Transverse colon (tissue), 4 donors: ENCODE results near the gene GLYR1. TPM values are rescaled to one million over a fixed set of nuclear protein-coding genes. Genes with fewer than 3 reads are reported as not detected.

Experiments used
- DNase-seq: peaks from one replicate; pipeline ENCODE4 v3.0.0-alpha.2; 2019
- H3K27ac ChIP-seq, 4 donors: fragments of 200-600 bp; sonication (generic); 2 replicates each; pipeline ENCODE4 v1.5.1; 2016 to 2018; ENCODE audit warnings: inconsistent platforms in 4 of 4
- H3K27me3 ChIP-seq: fragments of 200-600 bp; sonication (generic); 2 replicates; pipeline ENCODE4 v1.5.1; 2017; ENCODE audit warnings: inconsistent platforms
- H3K36me3 ChIP-seq, 4 donors: fragments of 200-600 bp; sonication (generic); 2 replicates each; pipeline ENCODE4 v1.5.1; 2017 to 2019; ENCODE audit warnings: inconsistent platforms in 4 of 4
- H3K4me1 ChIP-seq, 4 donors: fragments of 200-600 bp; sonication (generic); 2 replicates each; pipeline ENCODE4 v1.5.1; 2017 to 2020; ENCODE audit warnings: inconsistent platforms in 4 of 4
- H3K4me3 ChIP-seq, 4 donors: fragments of 200-600 bp; sonication (generic); 1 replicate in 1 of 4; 2 replicates in 3 of 4; pipeline versions ENCODE4 v1.5.1 to v1.6.1; 2017 to 2019; ENCODE audit warnings: inconsistent platforms in 4 of 4
- H3K9me3 ChIP-seq, 2 donors: fragments of 200-600 bp; sonication (generic); 2 replicates each; pipeline ENCODE4 v1.5.1; 2017 to 2019; ENCODE audit warnings: inconsistent platforms in 2 of 2
- CTCF ChIP-seq, 5 experiments: fragments of 200-600 bp in 3 of 5; fragments of 450-650 bp in 2 of 5; sonication (generic) in 3 of 5; IDR thresholded peaks; 1 replicate in 2 of 5; 2 replicates in 3 of 5; pipeline ENCODE4 v1.5.1; 2016 to 2017; ENCODE audit warnings: antibody characterized with exemption in 5 of 5, inconsistent platforms in 3 of 5, mild to moderate bottlenecking in 2 of 5, moderate library complexity in 1 of 5
- EP300 ChIP-seq: sonication (generic); formaldehyde crosslinking; IDR thresholded peaks from one replicate; pipeline ENCODE4 v1.6.1; 2017; ENCODE audit warnings: antibody characterized with exemption, low read depth
- POLR2A ChIP-seq: fragments of 450-650 bp; IDR thresholded peaks from one replicate; pipeline ENCODE4 v1.6.1; 2016; ENCODE audit warnings: antibody characterized with exemption, mild to moderate bottlenecking, moderate library complexity
- POLR2AphosphoS5 ChIP-seq, 3 donors: sonication (generic); formaldehyde crosslinking; IDR thresholded peaks; one replicate each; pipeline ENCODE4 v1.6.1; 2016; ENCODE audit warnings: antibody characterized with exemption in 3 of 3
- WGBS, 2 donors: methylation state at CpG; one replicate each; pipeline ENCODE4 v1.1.5; 2018; ENCODE audit warnings: low coverage in 1 of 2; 5-methylcytosine and 5-hydroxymethylcytosine counted together
- in situ Hi-C, 4 donors: fragments of 200-750 bp; cut with MboI; loops; one replicate each; pipeline versions ENCODE4 v1.15.0 to v1.15.1; 2017; ENCODE audit warnings: low sequenced_read_pairs in 3 of 4, low pct_ligation_motif_present in 1 of 4, low pct_unique_long_range_greater_than_20kb in 1 of 4
- intact Hi-C: fragments of 100-400 bp; cut with DNase I; formaldehyde crosslinking; loops from one replicate; pipeline ENCODE4 v1.15.1; 2023; ENCODE audit warnings: low total_unique reads
- total RNA-seq, 4 donors: library from RNA; depleted of rRNA; stranded (reverse); fragments of >200 nt; gene quantifications; one replicate each; pipeline ENCODE4 v1.1.0, GENCODE V29; 2016

GLYR1 gene
- total RNA-seq, 4 donors from 2014 or later: 50.2 to 88.4 (median 74.0) TPM

GRCh38 chr16:4876646-4877379 lies 29.7 kb upstream of the GLYR1 start:
- 90% methylated on average over 11 of the region's 11 CpGs; no CpG with 5 or more reads in 1 of the 2 donors for WGBS, 2 donors
- TF ChIP-seq EP300 (no peak), CTCF (IDR thresholded peaks at IDR 0.05) (no peak), POLR2A (no peak), POLR2AphosphoS5 (IDR thresholded peaks at IDR 0.05) (no peak)
- Histone ChIP-seq H3K4me1 (no peaks in the 10 kb centered on the region), H3K27me3 (no peaks in the 10 kb centered on the region), H3K9me3 (no peaks in the 10 kb centered on the region), H3K27ac (no peak overlapping the region), H3K4me3 (no peak overlapping the region), H3K36me3 (peaks cover 0 to 85% (median 46%) of the 10 kb centered on the region in 4 donors)
- intact Hi-C loops (no loop called here), in situ Hi-C loops (no loop called here)
- no peak for DNase-seq

GRCh38 chr16:4874666-4875065 lies 27.6 kb upstream of the GLYR1 start:
- DNase-seq: no peak
- no peak for TF ChIP-seq EP300
- TF ChIP-seq CTCF (IDR thresholded peaks at IDR 0.05): no peak
- TF ChIP-seq POLR2A: no peak
- no peak for TF ChIP-seq POLR2AphosphoS5 (IDR thresholded peaks at IDR 0.05)
- Histone ChIP-seq H3K36me3 (peaks cover 0 to 75% (median 40%) of the 10 kb centered on the region in 4 donors), H3K4me3 (no peak overlapping the region), H3K27ac (no peak overlapping the region), H3K9me3 (no peaks in the 10 kb centered on the region), H3K27me3 (no peaks in the 10 kb centered on the region), H3K4me1 (no peaks in the 10 kb centered on the region)
- WGBS, 2 donors: 80 to 86% methylated on average over 1 to 8 of the region's 8 CpGs
- intact Hi-C loops (no loop called here), in situ Hi-C loops (no loop called here)

- no peaks in the 10 kb centered on the region for H3K9me3 ChIP-seq
- H3K27me3 ChIP-seq: no peaks in the 10 kb centered on the region
- no peak for DNase-seq
- H3K27ac ChIP-seq: no peak overlapping the region
- WGBS, 2 donors: 80 to 88% methylated on average over 2 to 3 of the region's 3 CpGs
- no peak overlapping the region for H3K4me3 ChIP-seq
- TF ChIP-seq POLR2A (no peak), EP300 (no peak), CTCF (IDR thresholded peaks at IDR 0.05) (no peak), POLR2AphosphoS5 (IDR thresholded peaks at IDR 0.05) (no peak)
- H3K36me3 ChIP-seq: peaks cover 0 to 71% (median 32%) of the 10 kb centered on the region in 4 donors
- no peaks in the 10 kb centered on the region for H3K4me1 ChIP-seq
- in situ Hi-C loops: no loop called here
- intact Hi-C loops: no loop called here
Observed at GRCh38 chr16:4873091-4873490, 26.0 kb upstream of the GLYR1 start.

GRCh38 chr16:4871071-4871470 lies 24.0 kb upstream of the GLYR1 start:
- Histone ChIP-seq H3K4me3 (no peak overlapping the region), H3K27ac (no peak overlapping the region), H3K27me3 (no peaks in the 10 kb centered on the region), H3K9me3 (no peaks in the 10 kb centered on the region), H3K36me3 (peaks cover 0 to 53% (median 23%) of the 10 kb centered on the region in 4 donors), H3K4me1 (no peaks in the 10 kb centered on the region)
- intact Hi-C loops (no loop called here), in situ Hi-C loops (no loop called here)
- no peak for DNase-seq
- TF ChIP-seq EP300: no peak
- no peak for TF ChIP-seq CTCF (IDR thresholded peaks at IDR 0.05)
- TF ChIP-seq POLR2AphosphoS5 (IDR thresholded peaks at IDR 0.05): no peak
- TF ChIP-seq POLR2A: no peak
- 89% methylated on average over 4 of the region's 4 CpGs; no CpG with 5 or more reads in 1 of the 2 donors for WGBS, 2 donors
